H1 (cell line): ENCODE results near the gene VIM. TPM values are rescaled to one million over a fixed set of nuclear protein-coding genes. Genes with fewer than 3 reads are reported as not detected.

ENCODE experiments used
- CTCF ChIA-PET: fragments of 300-600 bp; sonication (Branson Sonifier 250); formaldehyde crosslinking; loops from one replicate; lab custom pipeline; 2021; ENCODE audit not compliant: partially characterized antibody; lab: Charles Lee
- POLR2A ChIA-PET: fragments of 300-600 bp; sonication (Branson Sonifier 250); formaldehyde crosslinking; loops from one replicate; lab custom pipeline; 2021; ENCODE audit warnings: inconsistent platforms; ENCODE audit not compliant: partially characterized antibody; lab: Charles Lee
- DNase-seq, 2 experiments: peaks; one replicate each; pipeline versions ENCODE4 v3.0.0 to v3.0.0-alpha.2; 2010 to 2022; ENCODE audit warnings: low spot score in 2 of 2, low read depth in 1 of 2, mixed read lengths in 1 of 2
- FAIRE-seq: peaks from 2 replicates; lab custom pipeline; 2011; peaks lifted over from hg19 to GRCh38; lab: Jason Lieb, UNC
- H2AFZ ChIP-seq: 2 replicates; pipeline ENCODE4 v1.8.1; 2012; ENCODE audit warnings: low read length, inconsistent platforms
- H2AK5ac ChIP-seq: 2 replicates; pipeline ENCODE4 v1.6.1; 2013; ENCODE audit warnings: low read depth, low read length
- H2BK120ac ChIP-seq: replicated peaks from 2 replicates; pipeline ENCODE3; 2013; ENCODE audit warnings: low read depth, low read length, inconsistent platforms
- H2BK12ac ChIP-seq: 2 replicates; pipeline ENCODE4 v1.6.1; 2013; ENCODE audit warnings: low read depth, low read length
- H2BK15ac ChIP-seq: 2 replicates; pipeline ENCODE4 v1.6.1; 2013; ENCODE audit warnings: low read length
- H2BK20ac ChIP-seq: 2 replicates; pipeline ENCODE4 v1.6.1; 2013; ENCODE audit warnings: low read length
- H2BK5ac ChIP-seq: 2 replicates; pipeline ENCODE4 v1.6.1; 2013; ENCODE audit warnings: low read depth, low read length
- H3K14ac ChIP-seq: 2 replicates; pipeline ENCODE4 v1.6.1; 2013; ENCODE audit warnings: inconsistent platforms; ENCODE audit not compliant: insufficient read length
- H3K18ac ChIP-seq: 2 replicates; pipeline ENCODE4 v1.6.1; 2013; ENCODE audit warnings: low read length; ENCODE audit errors: extremely low read depth
- H3K23ac ChIP-seq: 2 replicates; pipeline ENCODE4 v1.6.1; 2013; ENCODE audit warnings: inconsistent platforms; ENCODE audit not compliant: insufficient read length
- H3K23me2 ChIP-seq: 2 replicates; pipeline ENCODE4 v1.6.1; 2013; ENCODE audit warnings: low read depth, low read length
- H3K27ac ChIP-seq: 2 replicates; pipeline ENCODE4 v1.6.1; 2011; ENCODE audit warnings: low read depth, low read length, inconsistent platforms
- H3K27me3 ChIP-seq, 4 experiments: replicated peaks in 1 of 4; 1 replicate in 1 of 4; 2 replicates in 3 of 4; pipeline versions ENCODE4 v1.6.1 to v1.8.1; 2011 to 2013; ENCODE audit warnings: low read length in 3 of 4, mild to moderate bottlenecking in 3 of 4, inconsistent platforms in 2 of 4, mixed read lengths in 2 of 4, moderate library complexity in 1 of 4; ENCODE audit not compliant: control insufficient read depth in 3 of 4, insufficient read depth in 3 of 4; ENCODE audit errors: extremely low read depth in 1 of 4
- H3K36me3 ChIP-seq, 4 experiments: 2 replicates each; pipeline versions ENCODE4 v1.6.1 to v1.8.1; 2011 to 2013; ENCODE audit warnings: mild to moderate bottlenecking in 4 of 4, low read length in 3 of 4, moderate library complexity in 2 of 4, control low read depth in 1 of 4, inconsistent platforms in 1 of 4; ENCODE audit not compliant: insufficient read depth in 4 of 4, control insufficient read depth in 2 of 4
- H3K4ac ChIP-seq: replicated peaks from 2 replicates; pipeline ENCODE3; 2013; ENCODE audit warnings: low read length, low read depth, mixed read lengths, inconsistent platforms; ENCODE audit not compliant: insufficient read length
- H3K4me1 ChIP-seq, 4 experiments: replicated peaks in 1 of 4; 1 replicate in 1 of 4; 2 replicates in 3 of 4; pipeline versions ENCODE4 v1.6.1 to v1.8.1; 2011 to 2013; ENCODE audit warnings: low read length in 3 of 4, inconsistent platforms in 2 of 4, mixed read lengths in 1 of 4; ENCODE audit not compliant: insufficient read depth in 4 of 4, control insufficient read depth in 3 of 4
- H3K4me2 ChIP-seq, 2 experiments: 2 replicates each; pipeline versions ENCODE4 v1.6.1 to v1.8.1; 2011 to 2013; ENCODE audit warnings: low read depth in 2 of 2, low read length in 2 of 2, control low read depth in 1 of 2, inconsistent platforms in 1 of 2, mild to moderate bottlenecking in 1 of 2; ENCODE audit not compliant: insufficient read depth in 1 of 2
- H3K4me3 ChIP-seq, 4 experiments: fragments of 200-600, 300-600 bp in 1 of 4; sonication (generic), shearing (Covaris generic), sonication (Bioruptor Twin) in 1 of 4; 2 replicates each; pipeline versions ENCODE4 v1.5.1 to v1.8.1; 2011 to 2016; ENCODE audit warnings: low read length in 4 of 4, low read depth in 3 of 4, control low read depth in 2 of 4, inconsistent platforms in 2 of 4, mild to moderate bottlenecking in 2 of 4, mixed read lengths in 1 of 4, moderate library complexity in 1 of 4; ENCODE audit not compliant: insufficient read depth in 2 of 4; ENCODE audit errors: extremely low read depth in 1 of 4
- H3K56ac ChIP-seq: replicated peaks from 2 replicates; pipeline ENCODE3; 2013; ENCODE audit warnings: low read depth, mild to moderate bottlenecking, mixed read lengths, low read length, inconsistent platforms; ENCODE audit not compliant: insufficient read length
- H3K79me1 ChIP-seq: 2 replicates; pipeline ENCODE4 v1.6.1; 2013; ENCODE audit warnings: low read depth, low read length, control low read depth
- H3K79me2 ChIP-seq, 2 experiments: 2 replicates each; pipeline versions ENCODE4 v1.6.1 to v1.8.1; 2012 to 2013; ENCODE audit warnings: low read length in 2 of 2, mild to moderate bottlenecking in 2 of 2, inconsistent platforms in 1 of 2; ENCODE audit not compliant: insufficient read depth in 2 of 2, control insufficient read depth in 1 of 2
- H3K9ac ChIP-seq, 4 experiments: replicated peaks in 1 of 4; 1 replicate in 1 of 4; 2 replicates in 3 of 4; pipeline versions ENCODE4 v1.6.1 to v1.8.1; 2011 to 2013; ENCODE audit warnings: low read depth in 3 of 4, low read length in 3 of 4, control low read depth in 2 of 4, mild to moderate bottlenecking in 2 of 4, moderate library complexity in 2 of 4, inconsistent platforms in 1 of 4; ENCODE audit errors: extremely low read depth in 1 of 4
- H3K9me3 ChIP-seq, 2 experiments: 2 replicates each; pipeline versions ENCODE4 v1.6.1 to v1.8.1; 2012 to 2013; ENCODE audit warnings: mild to moderate bottlenecking in 2 of 2, moderate library complexity in 2 of 2, control low read depth in 1 of 2, inconsistent platforms in 1 of 2, low read depth in 1 of 2, low read length in 1 of 2, mixed read lengths in 1 of 2; ENCODE audit not compliant: insufficient read depth in 2 of 2
- H4K20me1 ChIP-seq, 2 experiments: replicated peaks in 1 of 2; 2 replicates each; pipeline versions ENCODE3 to v1.8.1; 2011 to 2013; ENCODE audit warnings: inconsistent platforms in 2 of 2, low read length in 2 of 2, mild to moderate bottlenecking in 1 of 2; ENCODE audit not compliant: insufficient read depth in 2 of 2, control insufficient read depth in 1 of 2
- H4K5ac ChIP-seq: 2 replicates; pipeline ENCODE4 v1.6.1; 2013; ENCODE audit warnings: low read length, low read depth, mixed read lengths, inconsistent platforms; ENCODE audit not compliant: insufficient read length
- H4K8ac ChIP-seq: 2 replicates; pipeline ENCODE4 v1.8.0; 2013; ENCODE audit warnings: mild to moderate bottlenecking, moderate library complexity, low read length, inconsistent platforms; ENCODE audit not compliant: insufficient read depth; ENCODE audit errors: extremely low read depth
- H4K91ac ChIP-seq: replicated peaks from 2 replicates; pipeline ENCODE3; 2013; ENCODE audit warnings: low read length, mixed read lengths, inconsistent platforms; ENCODE audit not compliant: insufficient read length
- CREB1 ChIP-seq: IDR thresholded peaks from 2 replicates; pipeline ENCODE4 v1.6.1; 2012; ENCODE audit warnings: inconsistent platforms
- EGR1 ChIP-seq: IDR thresholded peaks from 2 replicates; pipeline ENCODE4 v1.6.1; 2011; ENCODE audit warnings: low read depth, low read length, borderline replicate concordance
- EZH2 ChIP-seq: fragments of 200-600 bp; sonication (generic); IDR thresholded peaks from 2 replicates; pipeline ENCODE4 v1.7.1; 2012; ENCODE audit warnings: low read depth, mild to moderate bottlenecking, moderate library complexity, low read length, inconsistent platforms; ENCODE audit not compliant: severe bottlenecking
- HDAC2 ChIP-seq, 2 experiments: fragments of 300-600 bp in 1 of 2; sonication (generic) in 1 of 2; IDR thresholded peaks; 2 replicates each; pipeline ENCODE4 v1.6.1; 2011 to 2012; ENCODE audit warnings: low read depth in 2 of 2, low read length in 2 of 2, mild to moderate bottlenecking in 2 of 2, moderate library complexity in 2 of 2, borderline replicate concordance in 1 of 2, inconsistent platforms in 1 of 2
- JUN ChIP-seq: IDR thresholded peaks from 2 replicates; pipeline ENCODE4 v1.6.1; 2011; ENCODE audit warnings: low read depth, mild to moderate bottlenecking, improper control_type of control experiment, low read length
- KDM5A ChIP-seq: fragments of 200-600 bp; IDR thresholded peaks from 2 replicates; pipeline ENCODE4 v1.7.1; 2012; ENCODE audit warnings: mild to moderate bottlenecking, low read length, inconsistent platforms, mixed read lengths
- POU5F1 ChIP-seq: IDR thresholded peaks from 2 replicates; pipeline ENCODE4 v1.6.1; 2011; ENCODE audit warnings: low read depth, mild to moderate bottlenecking, low read length, moderate library complexity
- SIN3A ChIP-seq, 2 experiments: IDR thresholded peaks in 1 of 2; conservative IDR thresholded peaks in 1 of 2; 2 replicates each; pipeline ENCODE4 v1.6.1; 2011 to 2012; ENCODE audit warnings: low read length in 2 of 2, improper control_type of control experiment in 1 of 2, low read depth in 1 of 2, mild to moderate bottlenecking in 1 of 2
- SIRT6 ChIP-seq: IDR thresholded peaks from one replicate; pipeline ENCODE4 v1.7.1; 2012; ENCODE audit warnings: low read length, inconsistent platforms
- SIX5 ChIP-seq: IDR thresholded peaks from 2 replicates; pipeline ENCODE4 v1.6.1; 2011; ENCODE audit warnings: mild to moderate bottlenecking, low read depth, low read length
- TCF12 ChIP-seq: IDR thresholded peaks from 2 replicates; pipeline ENCODE4 v1.6.1; 2011; ENCODE audit warnings: low read depth, mild to moderate bottlenecking, low read length
- TEAD4 ChIP-seq: IDR thresholded peaks from 2 replicates; pipeline ENCODE4 v1.6.1; 2012; ENCODE audit warnings: low read depth, low read length, inconsistent platforms, mixed read lengths
- ZNF274 ChIP-seq: IDR thresholded peaks from 2 replicates; pipeline ENCODE4 v1.7.0; 2012; ENCODE audit warnings: low read length, borderline replicate concordance; ENCODE audit errors: extremely low read depth
- WGBS, 2 experiments: shearing (Covaris generic) in 1 of 2; methylation state at CpG; one replicate each; pipeline versions ENCODE4 v1.1.6 to v1.1.7; 2013 to 2015; ENCODE audit warnings: low lambda C conversion rate in 2 of 2, mixed read lengths in 2 of 2, inconsistent platforms in 1 of 2, low coverage in 1 of 2, missing lambda C conversion rate in 1 of 2; ENCODE audit not compliant: insufficient replicate concordance in 2 of 2, insufficient coverage in 1 of 2, insufficient read length in 1 of 2; ENCODE audit errors: extremely low coverage in 1 of 2, missing lambda C conversion rate in 1 of 2; 5-methylcytosine and 5-hydroxymethylcytosine counted together
- polyA plus RNA-seq, 7 experiments: library from polyadenylated mRNA; depleted of rRNA in 3 of 7; stranded (reverse) in 5 of 7; unstranded in 2 of 7; fragments of >200 nt in 5 of 7; fragments of 200-250 nt in 2 of 7; gene quantifications; 1 replicate in 5 of 7; 2 replicates in 1 of 7; 4 replicates in 1 of 7; pipeline versions ENCODE4 v1.2.1 to v1.2.3, GENCODE V29; 2011 to 2013; ENCODE audit warnings: missing spikeins in 2 of 7, mixed read lengths in 2 of 7
- total RNA-seq: library from RNA; stranded (reverse); fragmentation: NEBNext Ultra II Directional; extraction: Animal tissue kit (Norgen Biotek cat#: 25700); gene quantifications from 2 replicates; pipeline ENCODE4 v1.2.1, GENCODE V29; 2021

The VIM gene
- total and polyA plus RNA-seq, 2 of the 8 experiments (the other 6 are each of a cell fraction or from before 2014, with no cell fraction given), result 347 to 372 TPM

- H2BK20ac ChIP-seq, result no peak overlapping the region
- no peak overlapping the region for H2AK5ac ChIP-seq
- H3K27me3 ChIP-seq, result no peaks in the 10 kb centered on the region
- H3K23me2 ChIP-seq, result no peaks in the 10 kb centered on the region
- H3K4me2 ChIP-seq, result no peak overlapping the region
- no peak for TF ChIP-seq CREB1
- TF ChIP-seq SIRT6, result no peak
- TF ChIP-seq EZH2, result no peak
- no peak for TF ChIP-seq TEAD4
- no peak for TF ChIP-seq SIX5
- TF ChIP-seq EGR1, result no peak
- TF ChIP-seq TCF12, result no peak
- TF ChIP-seq JUN, result no peak
- TF ChIP-seq HDAC2 (IDR thresholded peaks at IDR 0.05; ENCODE audit: borderline replicate concordance in 1 of 2, low read depth in 2 of 2, low read length in 2 of 2), result no peak
- TF ChIP-seq SIN3A (conservative IDR thresholded peaks at IDR 0.05 in 1 of 2, IDR thresholded peaks at IDR 0.05 in 1 of 2; ENCODE audit: low read depth in 1 of 2, low read length in 2 of 2), result no peak
- TF ChIP-seq ZNF274, result no peak
- TF ChIP-seq POU5F1, result no peak
- no peak for TF ChIP-seq KDM5A
- H3K9ac ChIP-seq, result no peak overlapping the region
- no peaks in the 10 kb centered on the region for H4K20me1 ChIP-seq
- no peaks in the 10 kb centered on the region for H3K79me2 ChIP-seq
- H4K91ac ChIP-seq, result no peak overlapping the region
- no peak overlapping the region for H2BK15ac ChIP-seq
- no peaks in the 10 kb centered on the region for H3K79me1 ChIP-seq
- no peaks in the 10 kb centered on the region for H3K36me3 ChIP-seq
- ChIA-PET POLR2A (no interaction called here), CTCF (interaction anchor here (1.2 to 1.9 kb wide), 4 partner anchors 14 to 446 kb away, joined by 3 to 7 read pairs (median 4); no protein-coding TSS in a partner anchor)
- 85% methylated on average over 2 of the region's 2 CpGs; no CpG with 5 or more reads in 1 of the 2 experiments for WGBS, 2 experiments
- H3K27ac ChIP-seq, result no peak overlapping the region
- H4K5ac ChIP-seq, result no peak overlapping the region
- DNase-seq (no peak), FAIRE-seq (no peak)
- H3K9me3 ChIP-seq, result 0 out of 4 replicates have a peak, but pooled peaks cover 0 to 2% of the 10 kb centered on the region in 2 experiments
- H2BK12ac ChIP-seq, result no peak overlapping the region
- H2BK120ac ChIP-seq, result no peak overlapping the region
- H4K8ac ChIP-seq, result no peak overlapping the region
- peaks cover 0 to 3% (median 0%) of the 10 kb centered on the region in 4 experiments; a peak in 1 of 7 replicates for H3K4me1 ChIP-seq
- no peak overlapping the region for H2BK5ac ChIP-seq
- no peak overlapping the region for H3K23ac ChIP-seq
- no peak overlapping the region for H3K4ac ChIP-seq
- H3K14ac ChIP-seq, result no peak overlapping the region
- H3K56ac ChIP-seq, result no peak overlapping the region
- no peak overlapping the region for H3K18ac ChIP-seq
- no peak overlapping the region for H3K4me3 ChIP-seq
- H2AFZ ChIP-seq, result no peak overlapping the region
These were observed 45.4 kb downstream of the VIM start for GRCh38 chr10:17273403-17273802.
